K562 (cell line): Measurements from ENCODE around the gene TARBP1. TPM values are rescaled to one million over a fixed set of nuclear protein-coding genes. Genes with fewer than 3 reads are reported as not detected.
A peak's percentile ranks its signal among the peaks of the same experiment; 100 is the strongest.

Experiments
- ATAC-seq: fragments of 200-7000 bp; cut with Tn5 transposase; 3 replicates; pipeline ENCODE4 v1.9.1; 2020; ENCODE audit warnings: moderate library complexity
- BruUV-seq: library from RNA; stranded (reverse); fragments of 400-500 nt; replicated peaks from 2 replicates; lab custom pipeline; 2021; lab: Mats Ljungman, UMichigan
- CTCF ChIA-PET: fragments of 300-600 bp; formaldehyde crosslinking; extraction: SDS; loops from one replicate; lab custom pipeline; 2021; ENCODE audit warnings: low intra/inter-chr PET ratio; lab: Yijun Ruan, JAX
- POLR2A ChIA-PET: fragments of 300-600, 350-650 bp; sonication (Branson Sonifier 250); formaldehyde crosslinking; extraction: SDS; loops from one replicate; lab custom pipeline; 2021; ENCODE audit warnings: antibody characterized with exemption, inconsistent platforms; lab: Yijun Ruan, JAX
- DNase-seq, 4 experiments: peaks; one replicate each; pipeline versions ENCODE4 v3.0.0 to v3.0.0-alpha.2; 2011 to 2018; ENCODE audit warnings: low spot score in 3 of 4, mixed read lengths in 3 of 4; ENCODE audit errors: extremely low read depth in 1 of 4
- FAIRE-seq: peaks from 2 replicates; lab custom pipeline; 2011; peaks lifted over from hg19 to GRCh38; lab: Jason Lieb, UNC
- H2AFZ ChIP-seq: 2 replicates; pipeline ENCODE4 v1.6.0; 2011; ENCODE audit warnings: low read depth, low read length, control low read depth, inconsistent platforms
- H3K27ac ChIP-seq: fragments of 200-600 bp; 3 replicates; pipeline ENCODE4 v1.8.0; 2011; ENCODE audit warnings: low read depth, mild to moderate bottlenecking, control low read depth, inconsistent platforms, low read length, moderate library complexity, mixed read lengths; ENCODE audit errors: extremely low read depth
- H3K27me3 ChIP-seq, 2 experiments: fragments of 300-600 bp in 1 of 2; 2 replicates in 1 of 2; 3 replicates in 1 of 2; pipeline versions ENCODE4 v1.6.0 to v1.8.0; 2011; ENCODE audit warnings: inconsistent platforms in 2 of 2, low read length in 2 of 2, mild to moderate bottlenecking in 1 of 2, mixed read lengths in 1 of 2, moderate library complexity in 1 of 2; ENCODE audit not compliant: control insufficient read depth in 2 of 2, insufficient read depth in 2 of 2
- H3K36me3 ChIP-seq: fragments of 300-600 bp; 3 replicates; pipeline ENCODE4 v1.8.0; 2011; ENCODE audit warnings: mild to moderate bottlenecking, low read length, inconsistent platforms; ENCODE audit not compliant: control insufficient read depth, insufficient read depth
- H3K4me1 ChIP-seq, 2 experiments: fragments of 200-600 bp in 1 of 2; replicated peaks in 1 of 2; 2 replicates in 1 of 2; 3 replicates in 1 of 2; pipeline versions ENCODE4 v1.5.1 to v1.8.0; 2011; ENCODE audit warnings: inconsistent platforms in 2 of 2, low read length in 2 of 2, mild to moderate bottlenecking in 1 of 2, mixed read lengths in 1 of 2, moderate library complexity in 1 of 2; ENCODE audit not compliant: control insufficient read depth in 2 of 2, insufficient read depth in 2 of 2
- H3K4me2 ChIP-seq: 2 replicates; pipeline ENCODE4 v1.6.1; 2011; ENCODE audit warnings: low read length, control low read depth, inconsistent platforms, mixed read lengths; ENCODE audit not compliant: insufficient read depth
- H3K4me3 ChIP-seq: fragments of 200-600 bp; sonication (generic), shearing (Covaris generic); 2 replicates; pipeline ENCODE4 v1.5.1; 2016; ENCODE audit warnings: control low read depth, inconsistent platforms
- H3K79me2 ChIP-seq: fragments of 200-600 bp; 3 replicates; pipeline ENCODE4 v1.8.0; 2011; ENCODE audit warnings: low read length, inconsistent platforms; ENCODE audit not compliant: control insufficient read depth, insufficient read depth
- H3K9ac ChIP-seq, 2 experiments: 2 replicates each; pipeline versions ENCODE4 v1.6.0 to v1.6.1; 2011; ENCODE audit warnings: low read depth in 2 of 2, low read length in 2 of 2, control low read depth in 1 of 2, inconsistent platforms in 1 of 2, mild to moderate bottlenecking in 1 of 2, mixed read lengths in 1 of 2; ENCODE audit not compliant: insufficient read depth in 1 of 2
- H3K9me1 ChIP-seq: one replicate; pipeline ENCODE4 v1.6.0; 2011; ENCODE audit warnings: inconsistent platforms, mild to moderate bottlenecking, low read length, moderate library complexity; ENCODE audit not compliant: control insufficient read depth, insufficient read depth
- H3K9me3 ChIP-seq: replicated peaks from 2 replicates; pipeline ENCODE4 v1.5.1; 2011; ENCODE audit warnings: low read depth, low read length, inconsistent platforms; ENCODE audit not compliant: control insufficient read depth, insufficient read depth
- H4K20me1 ChIP-seq: replicated peaks from 2 replicates; pipeline ENCODE4 v1.6.1; 2011; ENCODE audit warnings: low read length, inconsistent platforms, mixed read lengths; ENCODE audit not compliant: control insufficient read depth, insufficient read depth
- ILK ChIP-seq: fragments of 450-650 bp; IDR thresholded peaks from 2 replicates; pipeline ENCODE4 v1.6.1; 2016; ENCODE audit warnings: missing genetic modification characterization, low read depth, mild to moderate bottlenecking, missing compliant biosample characterization, moderate library complexity, borderline replicate concordance
- POLR2AphosphoS2 ChIP-seq: IDR thresholded peaks from 2 replicates; pipeline ENCODE4 v1.6.1; 2012; ENCODE audit warnings: low read length, improper control_type of control experiment
- ZNF146 ChIP-seq: IDR thresholded peaks from one replicate; pipeline ENCODE4 v1.6.1; 2018; ENCODE audit warnings: missing compliant biosample characterization; ENCODE audit not compliant: unreplicated experiment
- in situ Hi-C: fragments of 300-500 bp; cut with MboI; formaldehyde crosslinking; loops from 4 replicates; pipeline ENCODE4 v1.15.0; 2018; ENCODE audit warnings: inconsistent platforms, mixed read lengths
- intact Hi-C: fragments of 100-400 bp; cut with micrococcal nuclease; formaldehyde crosslinking; loops from 2 replicates; pipeline ENCODE4 v1.14.2; 2022
- polyA plus RNA-seq, 8 experiments: library from polyadenylated mRNA; depleted of rRNA in 4 of 8; stranded (reverse) in 5 of 8; unstranded in 3 of 8; fragments of >200 nt; fragmentation: Nextera tagmentation in 2 of 8; fragmentation: Illumina TruSeq in 1 of 8; extraction: Ambion mirVana in 2 of 8; extraction: Trizol in 1 of 8; gene quantifications; 2 replicates each; pipeline versions ENCODE4 v1.2.1 to v1.2.3, GENCODE V29; 2011 to 2014; ENCODE audit warnings: inconsistent platforms in 1 of 8, missing spikeins in 1 of 8
- total RNA-seq, 7 experiments: library from RNA; depleted of rRNA in 6 of 7; stranded (reverse); fragments of >200 nt in 6 of 7; fragmentation: Illumina TruSeq in 2 of 7; extraction: Trizol in 2 of 7; gene quantifications; 2 replicates each; pipeline versions ENCODE4 v1.2.1 to v1.2.3, GENCODE V29; 2011 to 2021; ENCODE audit warnings: low replicate concordance in 1 of 7
- TF ChIP-seq, protein P1 (sequence below): fragments of 450-650 bp; IDR thresholded peaks from 2 replicates; pipeline ENCODE4 v1.6.1; 2018; ENCODE audit not compliant: partially characterized antibody
- TF ChIP-seq, protein P2 (sequence below): fragments of 450-650 bp; formaldehyde crosslinking; IDR thresholded peaks from 2 replicates; pipeline ENCODE4 v1.4.0; 2020; ENCODE audit warnings: mild to moderate bottlenecking
- TF ChIP-seq, protein P3 (sequence below): sonication (generic); formaldehyde crosslinking; IDR thresholded peaks from 2 replicates; pipeline ENCODE4 v1.8.1; 2023; ENCODE audit warnings: mild to moderate bottlenecking, missing genetic modification reagents

TARBP1 gene
- total and polyA plus RNA-seq, 9 of the 15 experiments (the other 6 are each of a cell fraction or from before 2014, with no cell fraction given), result 8.8 to 48.0 (median 22.9) TPM

DNA sequence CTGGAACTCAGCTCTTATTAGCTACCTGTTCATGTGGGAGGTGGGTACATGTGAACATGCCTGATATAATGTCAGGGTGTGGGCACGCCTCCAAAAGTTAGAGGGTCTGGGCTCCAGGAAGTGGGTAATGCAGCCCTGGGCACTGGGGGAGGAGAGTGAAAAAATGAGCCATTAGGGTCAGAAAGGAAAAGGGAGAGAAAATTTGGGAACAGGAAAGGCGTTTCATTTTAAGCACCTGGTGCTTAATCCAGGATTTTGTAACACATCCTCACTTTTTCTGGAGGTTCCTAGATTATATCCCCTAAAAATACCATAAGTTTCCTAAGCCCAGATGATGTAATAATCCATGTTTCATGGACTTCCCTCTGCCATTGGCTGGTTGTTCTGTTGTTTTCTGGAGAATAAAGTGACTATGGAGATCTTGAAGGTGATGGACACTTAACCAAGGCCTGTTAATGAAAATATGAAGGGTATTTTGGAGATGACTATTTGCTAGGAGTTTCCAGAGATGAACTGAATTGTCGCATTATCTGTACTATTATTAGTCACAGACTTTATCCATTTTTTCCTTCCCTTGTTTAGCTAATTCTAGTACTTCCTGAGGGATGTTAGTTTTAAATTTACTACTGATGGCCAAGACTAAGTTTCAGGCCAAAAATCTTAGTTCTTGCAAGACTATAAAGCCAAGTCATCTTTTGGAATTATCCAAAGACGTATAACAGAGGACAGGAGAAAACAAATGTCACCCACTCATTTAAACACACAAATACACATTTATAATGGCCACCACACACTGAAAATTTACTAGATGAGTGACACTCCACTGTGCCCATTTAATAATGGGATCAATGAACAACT lies 24.4 kb upstream of the TARBP1 start (continued):
- TF ChIP-seq, protein P1, sequence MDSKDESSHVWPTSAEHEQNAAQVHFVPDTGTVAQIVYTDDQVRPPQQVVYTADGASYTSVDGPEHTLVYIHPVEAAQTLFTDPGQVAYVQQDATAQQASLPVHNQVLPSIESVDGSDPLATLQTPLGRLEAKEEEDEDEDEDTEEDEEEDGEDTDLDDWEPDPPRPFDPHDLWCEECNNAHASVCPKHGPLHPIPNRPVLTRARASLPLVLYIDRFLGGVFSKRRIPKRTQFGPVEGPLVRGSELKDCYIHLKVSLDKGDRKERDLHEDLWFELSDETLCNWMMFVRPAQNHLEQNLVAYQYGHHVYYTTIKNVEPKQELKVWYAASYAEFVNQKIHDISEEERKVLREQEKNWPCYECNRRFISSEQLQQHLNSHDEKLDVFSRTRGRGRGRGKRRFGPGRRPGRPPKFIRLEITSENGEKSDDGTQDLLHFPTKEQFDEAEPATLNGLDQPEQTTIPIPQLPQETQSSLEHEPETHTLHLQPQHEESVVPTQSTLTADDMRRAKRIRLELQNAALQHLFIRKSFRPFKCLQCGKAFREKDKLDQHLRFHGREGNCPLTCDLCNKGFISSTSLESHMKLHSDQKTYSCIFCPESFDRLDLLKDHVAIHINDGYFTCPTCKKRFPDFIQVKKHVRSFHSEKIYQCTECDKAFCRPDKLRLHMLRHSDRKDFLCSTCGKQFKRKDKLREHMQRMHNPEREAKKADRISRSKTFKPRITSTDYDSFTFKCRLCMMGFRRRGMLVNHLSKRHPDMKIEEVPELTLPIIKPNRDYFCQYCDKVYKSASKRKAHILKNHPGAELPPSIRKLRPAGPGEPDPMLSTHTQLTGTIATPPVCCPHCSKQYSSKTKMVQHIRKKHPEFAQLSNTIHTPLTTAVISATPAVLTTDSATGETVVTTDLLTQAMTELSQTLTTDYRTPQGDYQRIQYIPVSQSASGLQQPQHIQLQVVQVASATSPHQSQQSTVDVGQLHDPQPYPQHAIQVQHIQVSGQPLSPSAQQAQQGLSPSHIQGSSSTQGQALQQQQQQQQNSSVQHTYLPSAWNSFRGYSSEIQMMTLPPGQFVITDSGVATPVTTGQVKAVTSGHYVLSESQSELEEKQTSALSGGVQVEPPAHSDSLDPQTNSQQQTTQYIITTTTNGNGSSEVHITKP, result peak; percentile 65
- no peak for TF ChIP-seq ILK
- TF ChIP-seq, all 486 proteins: peak for 5

DNA sequence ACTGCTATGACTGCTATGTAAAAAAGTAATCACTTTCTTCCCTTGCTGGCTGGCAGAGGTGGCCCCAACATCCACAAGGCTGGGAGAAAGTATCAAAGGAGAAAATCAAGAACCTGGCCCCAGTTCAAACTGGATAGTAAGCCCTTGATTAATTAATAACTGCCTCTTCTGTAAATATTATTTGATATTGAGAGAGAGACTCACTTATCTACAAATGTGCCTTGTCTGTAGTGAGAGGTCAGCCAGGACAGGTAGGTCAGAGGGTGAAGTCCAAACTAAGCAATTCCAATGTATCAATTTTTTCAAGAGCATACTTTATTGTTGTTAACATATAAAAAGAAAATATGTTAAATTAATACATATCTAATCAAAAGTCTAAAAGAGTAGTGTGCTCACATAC lies 23.8 kb upstream of the TARBP1 start:
- Histone ChIP-seq H3K36me3 (no peaks in the 10 kb centered on the region), H4K20me1 (no peaks in the 10 kb centered on the region), H3K9ac (no peak overlapping the region), H3K9me3 (no peaks in the 10 kb centered on the region), H3K4me1 (peaks cover 11 to 32% of the 10 kb centered on the region in 2 experiments), H3K4me2 (no peak overlapping the region), H3K9me1 (peaks cover 3% of the 10 kb centered on the region), H3K27me3 (no peaks in the 10 kb centered on the region), H3K79me2 (no peaks in the 10 kb centered on the region), H3K27ac (no peak overlapping the region), H3K4me3 (no peak overlapping the region), H2AFZ (0 out of 2 replicates have a peak overlapping the region, but pooled peaks have one; percentile 4)
- in situ Hi-C loops, result no loop called here
- ChIA-PET POLR2A (interaction anchor here (0.7 kb wide), 1 partner anchor 97 kb away, joined by 3 read pairs; no protein-coding TSS in a partner anchor), CTCF (no interaction called here)
- no peak for ATAC-seq
- no TSS peak for BruUV-seq
- no peak for FAIRE-seq
- no peak for DNase-seq
- intact Hi-C loops, result no loop called here
- TF ChIP-seq ZNF146 (CRISPR knock-in tag) (no peak), POLR2AphosphoS2 (no peak)
- TF ChIP-seq, protein P2, sequence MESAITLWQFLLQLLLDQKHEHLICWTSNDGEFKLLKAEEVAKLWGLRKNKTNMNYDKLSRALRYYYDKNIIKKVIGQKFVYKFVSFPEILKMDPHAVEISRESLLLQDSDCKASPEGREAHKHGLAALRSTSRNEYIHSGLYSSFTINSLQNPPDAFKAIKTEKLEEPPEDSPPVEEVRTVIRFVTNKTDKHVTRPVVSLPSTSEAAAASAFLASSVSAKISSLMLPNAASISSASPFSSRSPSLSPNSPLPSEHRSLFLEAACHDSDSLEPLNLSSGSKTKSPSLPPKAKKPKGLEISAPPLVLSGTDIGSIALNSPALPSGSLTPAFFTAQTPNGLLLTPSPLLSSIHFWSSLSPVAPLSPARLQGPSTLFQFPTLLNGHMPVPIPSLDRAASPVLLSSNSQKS (CRISPR knock-in tag), result no peak
- TF ChIP-seq, protein P3, sequence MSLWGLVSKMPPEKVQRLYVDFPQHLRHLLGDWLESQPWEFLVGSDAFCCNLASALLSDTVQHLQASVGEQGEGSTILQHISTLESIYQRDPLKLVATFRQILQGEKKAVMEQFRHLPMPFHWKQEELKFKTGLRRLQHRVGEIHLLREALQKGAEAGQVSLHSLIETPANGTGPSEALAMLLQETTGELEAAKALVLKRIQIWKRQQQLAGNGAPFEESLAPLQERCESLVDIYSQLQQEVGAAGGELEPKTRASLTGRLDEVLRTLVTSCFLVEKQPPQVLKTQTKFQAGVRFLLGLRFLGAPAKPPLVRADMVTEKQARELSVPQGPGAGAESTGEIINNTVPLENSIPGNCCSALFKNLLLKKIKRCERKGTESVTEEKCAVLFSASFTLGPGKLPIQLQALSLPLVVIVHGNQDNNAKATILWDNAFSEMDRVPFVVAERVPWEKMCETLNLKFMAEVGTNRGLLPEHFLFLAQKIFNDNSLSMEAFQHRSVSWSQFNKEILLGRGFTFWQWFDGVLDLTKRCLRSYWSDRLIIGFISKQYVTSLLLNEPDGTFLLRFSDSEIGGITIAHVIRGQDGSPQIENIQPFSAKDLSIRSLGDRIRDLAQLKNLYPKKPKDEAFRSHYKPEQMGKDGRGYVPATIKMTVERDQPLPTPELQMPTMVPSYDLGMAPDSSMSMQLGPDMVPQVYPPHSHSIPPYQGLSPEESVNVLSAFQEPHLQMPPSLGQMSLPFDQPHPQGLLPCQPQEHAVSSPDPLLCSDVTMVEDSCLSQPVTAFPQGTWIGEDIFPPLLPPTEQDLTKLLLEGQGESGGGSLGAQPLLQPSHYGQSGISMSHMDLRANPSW (CRISPR knock-in tag), result no peak
